ENCODE data around the gene NGEF.
A peak's percentile ranks its signal among the peaks of the same experiment; 100 is the strongest.

NGEF gene

DNA sequence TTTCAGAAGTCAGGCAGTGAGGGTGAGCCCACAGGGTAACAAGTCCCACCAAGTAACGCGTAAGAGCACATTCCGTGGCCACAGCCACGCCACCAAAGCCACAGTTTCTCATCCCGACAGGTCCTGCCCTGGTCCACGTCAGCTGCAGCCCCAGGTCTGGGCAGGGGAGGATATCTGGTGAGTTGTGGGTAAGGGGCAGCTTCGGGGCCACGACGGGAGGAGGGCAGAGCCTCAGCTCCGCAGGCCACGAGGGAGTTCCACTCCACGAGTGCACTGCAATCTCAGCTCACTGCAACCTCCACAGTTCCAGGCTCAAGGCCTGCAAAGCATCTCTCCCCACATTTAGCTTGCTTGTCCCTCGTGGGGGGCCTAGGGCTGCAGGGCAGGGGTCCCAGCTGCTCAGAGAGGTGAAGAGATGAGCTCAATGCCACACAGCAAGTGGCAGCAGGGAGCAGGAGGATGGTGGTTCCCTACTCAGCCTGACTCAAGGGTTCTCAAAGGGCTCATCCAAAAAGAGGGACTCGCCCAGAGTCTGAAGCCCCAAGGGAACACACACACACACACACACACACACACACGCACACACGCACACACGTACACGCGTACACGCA, 130.4 kb downstream of the NGEF start:
- DNase-seq: no peak

DNA sequence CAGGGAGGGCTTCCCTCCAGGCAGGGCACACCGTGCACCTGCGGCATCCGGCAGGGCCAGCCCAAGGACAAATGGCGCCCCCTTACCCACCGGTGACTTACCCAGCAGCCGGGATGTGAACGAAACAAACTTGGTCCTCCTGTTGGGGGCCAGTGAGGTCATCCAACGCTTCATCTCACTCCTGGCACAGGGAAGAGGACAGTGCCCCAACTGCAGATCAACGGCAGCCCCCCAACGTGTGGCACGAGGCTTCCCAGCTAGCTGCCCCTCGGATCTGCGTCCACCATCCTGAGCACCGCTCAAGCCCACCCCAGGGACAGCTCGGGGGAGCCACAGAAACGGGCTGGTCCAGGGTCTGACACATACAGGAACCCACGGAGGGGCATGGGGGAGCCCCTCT, 131.0 kb downstream of the NGEF start:
- DNase-seq: no peak

DNA sequence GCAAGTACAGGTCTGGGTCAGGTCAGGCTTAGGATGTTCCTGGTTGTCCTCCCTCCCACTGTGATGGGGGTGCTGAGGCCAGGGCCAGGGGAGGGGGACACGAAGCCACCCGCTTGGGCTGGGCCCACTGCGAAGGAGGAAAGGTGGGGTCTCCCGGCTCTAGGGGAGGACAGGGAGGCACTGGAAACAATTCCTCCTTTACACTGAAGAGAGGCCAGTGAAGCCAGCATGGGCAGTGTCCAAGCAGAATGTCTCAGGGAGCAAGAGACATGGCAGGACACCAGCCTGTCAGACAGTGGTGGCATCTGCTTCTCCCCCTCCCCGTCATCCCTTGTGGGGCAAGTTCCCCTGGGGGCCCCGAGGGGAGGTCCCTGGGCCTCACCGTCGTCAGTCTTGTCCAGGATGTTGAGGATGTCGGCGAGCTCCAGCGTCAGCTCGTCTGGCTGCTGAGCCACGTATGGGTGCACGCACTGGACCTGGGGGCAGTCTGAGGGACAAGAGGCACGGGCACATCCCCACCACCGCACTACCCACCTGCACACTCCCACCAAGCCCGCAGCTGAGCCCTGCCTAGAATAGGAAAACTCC, 132.2 kb downstream of the NGEF start:
- no peak for DNase-seq

DNA sequence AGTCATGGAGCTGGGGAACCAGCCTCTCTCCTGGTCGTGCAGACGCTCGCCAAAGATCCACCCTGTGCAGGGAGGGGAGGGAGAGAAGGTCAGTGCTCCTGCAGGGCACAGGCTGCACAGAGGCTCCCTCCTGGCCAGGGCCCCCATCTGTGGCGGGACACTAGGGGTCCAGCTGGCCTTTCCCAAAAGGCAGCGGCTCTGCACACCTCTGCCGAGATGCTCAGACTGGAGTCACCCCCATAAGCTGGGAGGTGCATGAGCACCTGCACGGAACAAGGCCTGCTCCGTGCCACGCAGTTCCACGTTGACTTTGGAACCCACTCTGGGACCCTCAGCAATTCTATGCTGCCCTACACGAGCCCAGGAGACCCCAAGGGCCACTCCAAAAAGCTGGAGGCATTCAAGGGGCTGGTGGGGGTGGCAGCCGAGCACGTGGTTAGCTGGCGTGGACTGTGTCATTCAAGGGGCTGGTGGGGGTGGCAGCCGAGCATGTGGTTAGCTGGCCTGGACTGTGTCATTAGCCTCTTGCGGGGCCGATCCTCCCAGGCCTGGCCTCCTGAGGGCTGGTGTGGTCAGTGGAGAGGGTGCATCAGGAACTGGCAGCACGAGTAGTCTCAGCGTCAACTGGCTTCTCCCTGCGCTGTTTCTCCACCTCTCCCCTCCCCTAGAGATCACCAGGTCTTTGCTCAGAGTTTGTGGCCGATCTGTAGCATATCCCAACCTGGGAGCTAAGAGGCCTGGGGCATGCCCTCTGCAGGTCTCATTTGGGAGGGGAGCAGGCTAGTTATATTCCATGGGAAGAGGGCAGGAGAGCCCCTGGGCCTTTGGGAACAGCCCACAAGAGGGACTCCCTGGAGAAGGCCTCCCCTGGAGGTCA, 133.2 kb downstream of the NGEF start:
- no peak for DNase-seq

DNA sequence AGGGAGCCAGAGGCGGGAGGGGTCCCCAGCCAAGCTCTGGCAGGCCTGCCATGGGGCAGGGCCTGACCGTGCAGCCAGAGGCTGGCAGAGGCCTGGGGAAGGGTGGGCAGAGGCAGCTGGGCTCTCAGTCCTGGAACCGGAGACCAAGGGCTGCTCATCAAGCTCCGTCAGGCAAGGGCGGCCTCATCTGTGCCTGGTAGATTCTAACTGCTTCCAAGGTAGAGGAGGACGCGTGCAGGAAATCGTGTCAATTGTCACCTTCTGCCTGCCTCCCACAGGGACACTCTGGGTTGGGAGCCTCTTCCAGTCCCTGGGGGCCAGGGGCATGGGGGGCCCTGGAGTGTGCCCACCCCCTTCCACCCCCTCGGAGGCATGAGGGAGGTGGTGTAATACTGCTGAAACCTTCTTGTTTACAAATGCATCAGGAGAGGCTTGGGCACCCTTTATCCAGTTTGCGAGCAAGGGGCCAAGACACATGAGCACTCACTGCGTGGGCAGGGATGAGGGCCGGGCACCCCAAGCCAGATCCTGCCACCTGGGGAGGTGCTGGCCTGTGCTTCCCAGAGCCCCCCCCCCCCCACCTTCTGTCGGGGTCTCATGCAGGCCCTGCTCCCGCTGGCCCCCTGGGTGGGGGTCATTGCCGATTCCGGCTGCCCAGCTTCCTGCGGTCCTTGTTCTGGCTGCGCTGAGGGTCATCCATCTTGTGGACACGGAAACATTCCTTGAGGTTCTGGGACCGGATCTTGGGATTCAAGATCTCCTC, 134.0 kb downstream of the NGEF start:
- no peak for DNase-seq

DNA sequence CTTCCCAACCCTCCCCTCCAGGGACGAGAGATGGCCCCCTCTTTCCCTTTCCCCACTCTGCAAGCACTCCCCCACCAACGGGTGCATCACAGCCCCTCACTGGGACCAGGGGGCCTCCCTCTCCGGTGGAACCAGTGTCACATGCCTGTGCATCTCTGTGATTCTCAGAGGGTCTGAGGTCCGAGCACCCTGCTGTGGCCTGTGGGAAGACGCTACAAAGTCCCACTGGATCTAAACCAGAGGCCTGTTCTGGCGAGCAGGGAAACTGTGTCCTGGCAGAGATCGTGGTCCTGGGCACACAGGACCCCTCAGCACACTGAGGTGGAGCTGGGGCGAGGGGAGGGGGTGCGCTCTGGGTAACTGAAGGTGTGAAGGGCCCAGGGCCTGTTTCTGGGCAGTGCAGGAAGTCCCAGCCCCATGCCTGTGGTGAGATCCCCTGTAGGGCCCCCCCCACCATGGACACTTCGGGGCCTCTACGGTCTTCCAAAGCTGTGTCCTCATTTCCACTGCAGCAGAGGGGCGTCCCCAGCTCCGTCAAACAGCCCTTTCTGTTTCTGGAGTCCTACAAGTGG, 135.0 kb downstream of the NGEF start:
- no peak for DNase-seq

DNA sequence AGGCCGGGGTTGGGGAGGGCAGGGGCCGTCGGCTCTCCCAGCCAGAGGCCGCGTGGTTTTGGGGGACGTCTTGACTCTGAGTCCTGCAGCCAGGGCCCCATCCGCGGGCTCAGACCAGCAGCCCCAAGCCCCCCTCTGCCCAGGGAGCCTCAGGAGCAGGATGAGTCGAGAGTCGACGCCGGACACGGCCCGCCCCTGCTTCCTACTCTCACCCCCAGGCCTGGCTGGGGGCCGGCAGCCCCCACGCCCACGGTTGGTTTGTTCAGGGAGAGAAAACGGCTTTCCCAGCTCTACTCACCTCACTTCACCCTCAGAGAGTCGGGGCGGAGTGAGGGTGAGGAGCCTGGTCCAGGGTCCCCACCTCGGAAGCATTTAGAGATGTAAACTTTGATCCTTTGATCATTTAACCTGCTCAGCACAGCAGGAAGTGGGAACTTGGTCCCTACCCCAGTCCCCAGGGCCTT, 136.0 kb downstream of the NGEF start:
- no peak for DNase-seq

DNA sequence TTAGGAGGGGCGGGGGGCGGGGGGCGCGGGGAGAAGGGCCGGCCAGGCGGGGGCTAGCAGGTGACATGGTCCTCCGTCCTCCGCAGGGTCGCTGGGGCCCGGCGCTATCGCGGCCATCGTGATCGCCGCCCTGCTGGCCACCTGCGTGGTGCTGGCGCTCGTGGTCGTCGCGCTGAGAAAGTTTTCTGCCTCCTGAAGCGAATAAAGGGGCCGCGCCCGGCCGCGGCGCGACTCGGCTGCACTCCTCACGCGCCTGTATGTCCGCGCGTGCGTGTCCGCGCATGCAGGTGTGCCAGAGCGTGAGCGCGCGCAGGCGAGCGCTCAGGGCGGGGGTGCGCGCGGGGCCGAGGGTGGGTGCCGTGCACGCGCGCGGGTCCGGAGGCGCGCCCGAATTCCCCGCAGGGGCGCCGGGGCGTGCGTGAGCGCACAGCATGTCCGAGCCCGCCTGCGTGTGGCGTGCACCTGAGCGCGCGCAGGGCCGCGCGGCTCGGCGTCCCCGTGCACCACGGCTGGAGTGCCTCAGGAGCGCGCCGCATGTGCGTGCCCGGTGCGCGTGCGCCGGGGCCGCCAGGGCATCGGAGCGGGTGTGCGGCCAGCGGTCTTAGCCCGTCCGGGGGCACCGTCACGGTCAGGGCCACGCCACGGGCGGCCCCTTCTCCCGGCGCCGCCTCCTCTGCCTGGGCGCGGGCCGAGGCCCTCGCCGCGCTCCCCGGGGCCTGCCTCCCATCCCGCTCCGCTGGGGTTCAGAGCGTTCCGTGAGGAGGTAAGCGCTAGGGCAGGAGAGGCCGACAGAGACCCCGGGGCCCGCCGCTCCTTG, 136.7 kb downstream of the NGEF start:
- DNase-seq: peak; percentile 72

DNA sequence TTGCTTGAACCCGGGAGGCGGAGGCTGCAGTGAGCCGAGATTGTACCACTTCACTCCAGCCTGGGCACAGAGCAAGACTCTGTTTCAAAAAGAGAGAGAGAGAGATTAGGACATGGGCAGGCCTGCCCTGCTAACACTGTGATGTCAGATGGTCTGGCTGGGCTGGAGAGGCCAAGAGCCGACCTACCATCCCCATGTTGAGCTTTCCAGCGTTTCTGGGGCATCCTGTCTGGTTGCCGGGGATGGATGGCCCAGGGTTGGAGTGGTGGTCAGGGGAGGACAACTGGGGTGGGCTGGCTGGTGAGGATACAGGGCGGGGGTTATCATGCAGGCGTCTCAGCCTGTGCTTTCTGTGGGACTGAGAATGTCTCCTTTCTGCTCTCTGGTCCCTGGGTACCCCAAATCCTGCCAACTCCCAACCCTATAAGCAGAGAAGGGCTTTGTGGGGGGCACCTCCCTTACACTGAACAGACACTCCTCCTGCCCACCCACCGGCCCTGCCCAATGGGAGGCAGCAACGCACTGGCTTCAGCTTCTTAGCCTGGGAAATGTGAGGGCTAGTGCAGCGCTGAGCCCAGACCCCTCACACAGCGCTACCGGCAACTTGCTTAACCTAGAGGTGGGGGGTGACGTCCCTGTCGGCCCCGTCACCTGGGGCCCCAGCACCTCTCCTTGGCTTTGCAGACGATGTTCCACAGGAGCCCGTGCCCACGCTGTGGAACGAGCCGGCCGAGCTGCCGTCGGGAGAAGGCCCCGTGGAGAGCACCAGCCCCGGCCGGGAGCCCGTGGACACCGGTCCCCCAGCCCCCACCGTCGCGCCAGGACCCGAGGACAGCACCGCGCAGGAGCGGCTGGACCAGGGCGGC, 137.6 kb downstream of the NGEF start:
- peak; percentile 55 for DNase-seq

DNA sequence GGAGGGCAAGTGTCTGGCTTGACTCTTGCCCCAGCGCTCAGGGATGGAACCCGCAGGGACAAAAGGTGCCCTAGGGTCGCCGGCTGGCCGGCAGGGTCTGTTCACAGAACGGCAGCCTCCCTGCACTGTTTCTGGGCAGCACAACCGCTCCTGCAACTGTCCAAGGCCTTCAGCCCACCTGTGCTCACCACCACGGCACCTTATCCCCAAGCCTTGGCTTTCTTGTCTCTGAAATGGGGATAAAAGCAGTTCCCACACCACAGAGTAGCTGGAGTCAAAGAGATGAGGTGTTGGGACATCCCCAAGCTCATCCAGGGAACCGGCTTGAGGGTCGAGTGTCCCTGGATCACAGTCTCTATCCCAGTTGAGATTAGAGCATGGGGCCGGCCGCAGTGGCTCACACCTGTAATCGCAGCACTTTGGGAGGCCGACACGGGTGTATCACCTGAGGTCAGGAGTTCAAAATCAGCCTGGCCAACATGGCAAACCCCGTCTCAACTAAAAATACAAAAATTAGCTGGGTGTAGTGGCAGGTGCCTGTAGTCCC, 138.3 kb downstream of the NGEF start:
- DNase-seq: no peak

DNA sequence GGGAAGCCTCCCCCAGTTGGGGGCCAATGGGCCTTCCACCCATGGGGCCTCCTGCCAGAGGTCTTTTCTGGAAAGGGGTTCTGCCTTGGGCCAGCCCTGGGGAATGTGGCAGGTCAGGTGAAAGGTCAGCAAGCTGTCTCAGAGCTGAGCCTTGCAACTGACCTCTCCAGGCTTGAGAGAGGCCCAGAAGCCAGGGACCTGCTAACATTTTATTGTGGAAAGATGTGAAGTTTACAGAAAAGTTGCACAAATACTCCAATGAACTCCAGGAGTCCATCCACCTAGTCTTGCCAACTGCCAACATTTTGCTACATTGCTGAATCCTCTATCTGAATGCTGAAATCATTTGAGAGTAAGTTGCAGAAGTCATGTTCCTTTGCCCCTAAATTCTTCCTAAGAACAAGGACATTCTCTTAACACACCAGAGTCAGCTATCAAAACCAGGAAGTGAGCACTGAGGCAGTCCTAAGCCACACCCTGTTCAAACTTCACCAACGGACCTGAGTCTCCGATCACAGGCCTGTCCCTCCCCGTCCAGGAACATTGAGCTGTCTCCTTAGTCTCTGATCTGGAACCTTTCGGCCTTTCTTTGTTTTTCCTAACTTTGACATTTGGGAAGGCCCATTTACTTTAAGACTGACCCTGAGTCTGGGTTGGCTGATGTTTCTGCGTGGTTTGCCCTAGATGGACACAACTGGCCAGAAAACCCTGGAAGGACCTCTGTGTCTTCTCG, 139.0 kb downstream of the NGEF start:
- DNase-seq: no peak

DNA sequence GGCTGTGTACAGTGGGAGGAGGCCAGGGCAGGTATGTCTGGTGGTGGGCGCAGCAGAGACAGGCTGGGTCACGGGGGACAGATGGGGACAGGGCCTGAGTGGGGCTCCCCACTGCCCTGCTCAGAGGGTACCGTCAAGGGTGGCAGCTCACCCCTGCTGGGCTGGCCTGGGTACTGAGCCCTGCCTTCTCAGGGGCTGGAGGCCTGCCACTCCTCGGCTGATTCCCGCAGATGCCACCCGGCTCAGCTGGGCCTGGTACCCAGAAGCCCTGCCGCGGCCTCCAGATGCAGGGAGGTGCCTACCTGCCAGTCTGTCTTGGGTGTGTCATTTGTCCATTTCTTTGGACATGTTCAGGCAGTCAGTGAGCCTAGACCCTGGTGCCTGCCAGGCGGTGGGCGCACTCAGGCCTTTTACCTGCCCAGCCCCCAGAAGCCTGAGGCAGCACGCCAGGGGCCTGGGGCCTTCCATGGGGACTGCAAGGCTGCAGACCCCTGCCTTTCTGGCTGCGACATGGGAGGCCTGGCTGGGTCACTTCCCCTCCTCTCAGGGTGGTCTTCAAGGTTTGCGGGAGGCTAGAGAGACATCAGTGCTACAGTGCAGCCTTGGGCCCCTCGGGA, 139.7 kb downstream of the NGEF start:
- DNase-seq: no peak

DNA sequence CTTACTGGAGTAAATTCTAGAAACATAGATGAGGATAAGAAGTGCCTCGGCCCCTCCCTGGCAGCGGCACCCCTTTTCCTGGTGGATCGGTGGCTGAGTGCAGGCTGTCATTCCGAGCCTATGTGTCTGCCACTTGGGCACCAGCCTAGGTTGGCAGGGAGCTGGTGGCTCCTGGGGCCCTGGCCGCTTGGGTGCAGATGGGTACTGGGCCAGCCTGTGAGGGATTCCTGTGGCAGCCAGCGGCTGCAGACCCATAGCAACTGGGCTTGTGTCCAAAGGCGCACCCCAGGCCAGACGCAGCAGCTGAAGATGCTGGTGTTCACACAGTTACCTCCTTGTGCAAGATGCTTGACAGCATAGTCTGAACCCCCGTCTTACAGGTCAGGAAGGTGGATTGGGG, 140.2 kb downstream of the NGEF start:
- no peak for DNase-seq

DNA sequence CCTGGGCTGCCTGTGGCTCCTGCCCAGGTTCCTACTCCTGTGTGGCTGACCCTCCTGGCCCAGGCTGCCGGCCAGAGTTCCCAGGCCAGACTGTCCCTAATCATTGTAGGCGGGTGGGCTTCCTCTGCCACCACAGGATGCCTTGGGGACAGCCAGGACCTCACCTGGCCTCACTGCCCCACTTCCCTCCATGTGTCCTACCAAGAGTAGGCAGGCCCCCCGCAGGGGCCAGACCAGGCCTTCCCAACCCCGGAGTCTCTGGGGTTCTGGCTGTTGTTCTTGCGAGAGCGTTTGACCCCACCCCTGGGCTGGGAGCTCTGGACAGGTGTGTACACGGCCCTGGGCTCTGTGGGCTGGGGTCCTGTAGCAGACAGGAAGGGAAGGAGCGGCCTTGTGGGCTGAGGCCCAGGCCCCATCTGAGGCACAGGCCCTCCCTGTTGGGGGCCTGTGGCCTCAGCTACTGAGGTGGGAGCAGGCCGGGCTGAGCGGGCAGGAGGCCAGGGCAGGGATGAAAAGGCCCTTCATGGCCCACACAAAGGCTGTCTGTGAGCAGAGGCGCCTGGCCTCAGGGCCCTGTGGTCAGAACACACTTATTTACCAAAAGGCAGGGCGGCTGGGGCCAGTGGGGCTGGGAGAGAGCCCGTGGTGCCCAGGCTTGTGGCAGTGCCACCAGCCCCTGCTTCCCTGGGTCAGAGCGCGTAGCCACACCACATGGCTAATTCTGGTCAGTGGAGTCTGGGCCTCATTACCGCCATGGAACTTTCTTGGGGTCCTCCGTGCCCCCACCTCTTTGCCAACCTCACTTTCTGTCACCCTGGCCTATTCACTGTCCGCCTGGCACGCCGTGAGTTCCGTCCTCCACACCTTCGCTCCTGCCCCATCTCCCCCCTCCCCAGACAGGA, 141.0 kb downstream of the NGEF start:
- DNase-seq: no peak

DNA sequence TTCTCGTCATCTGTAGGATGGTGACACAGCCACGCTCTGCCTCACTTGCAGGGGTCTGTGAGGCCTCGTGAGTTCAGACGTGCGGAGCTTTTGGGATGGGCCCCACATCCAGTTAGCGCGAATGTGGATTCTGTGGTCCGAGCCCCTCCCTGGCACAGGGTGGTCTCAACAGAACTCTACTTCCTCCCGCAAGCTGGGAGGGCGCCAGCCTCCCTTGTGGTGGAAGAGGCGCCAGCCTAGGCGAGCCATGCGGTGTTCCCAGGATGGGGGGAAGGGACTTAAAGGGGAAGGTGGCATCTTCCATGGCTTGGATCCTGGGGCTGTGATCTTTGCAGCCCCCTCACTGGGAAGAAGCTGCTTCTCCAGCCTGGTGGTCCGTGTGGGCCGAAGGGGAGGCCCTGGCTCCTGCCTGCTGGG, 141.6 kb downstream of the NGEF start:
- DNase-seq: no peak

DNA sequence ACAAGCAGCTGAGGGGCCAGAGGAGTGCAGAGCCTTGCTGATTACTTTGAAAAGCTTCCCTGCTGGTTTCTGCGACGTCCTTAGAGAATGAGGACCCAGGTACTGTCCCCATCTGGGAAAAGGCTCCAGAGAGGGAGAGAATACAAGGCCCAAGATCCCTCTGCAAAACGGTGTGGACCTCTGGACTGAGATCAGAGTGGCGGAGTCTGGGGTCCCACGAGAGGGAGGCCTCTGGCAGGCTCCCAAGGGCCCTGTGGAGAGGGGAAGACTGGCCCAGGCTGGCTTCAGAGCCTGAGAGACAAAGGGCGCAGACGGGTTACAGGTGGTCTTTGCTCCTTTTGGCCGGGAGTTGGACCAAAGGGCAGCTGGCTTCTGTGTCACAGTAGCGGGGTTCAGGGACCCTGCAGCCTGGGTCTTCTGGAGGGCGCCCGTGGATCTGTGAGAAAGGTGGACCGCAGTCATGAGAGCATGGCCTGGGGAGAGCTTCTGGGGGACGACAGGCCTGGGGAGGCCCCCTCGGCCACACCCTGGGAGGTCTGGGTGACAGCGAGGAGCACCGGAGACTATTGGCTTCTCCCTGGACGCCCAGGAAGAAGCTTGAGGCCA, 142.2 kb downstream of the NGEF start:
- DNase-seq: no peak

DNA sequence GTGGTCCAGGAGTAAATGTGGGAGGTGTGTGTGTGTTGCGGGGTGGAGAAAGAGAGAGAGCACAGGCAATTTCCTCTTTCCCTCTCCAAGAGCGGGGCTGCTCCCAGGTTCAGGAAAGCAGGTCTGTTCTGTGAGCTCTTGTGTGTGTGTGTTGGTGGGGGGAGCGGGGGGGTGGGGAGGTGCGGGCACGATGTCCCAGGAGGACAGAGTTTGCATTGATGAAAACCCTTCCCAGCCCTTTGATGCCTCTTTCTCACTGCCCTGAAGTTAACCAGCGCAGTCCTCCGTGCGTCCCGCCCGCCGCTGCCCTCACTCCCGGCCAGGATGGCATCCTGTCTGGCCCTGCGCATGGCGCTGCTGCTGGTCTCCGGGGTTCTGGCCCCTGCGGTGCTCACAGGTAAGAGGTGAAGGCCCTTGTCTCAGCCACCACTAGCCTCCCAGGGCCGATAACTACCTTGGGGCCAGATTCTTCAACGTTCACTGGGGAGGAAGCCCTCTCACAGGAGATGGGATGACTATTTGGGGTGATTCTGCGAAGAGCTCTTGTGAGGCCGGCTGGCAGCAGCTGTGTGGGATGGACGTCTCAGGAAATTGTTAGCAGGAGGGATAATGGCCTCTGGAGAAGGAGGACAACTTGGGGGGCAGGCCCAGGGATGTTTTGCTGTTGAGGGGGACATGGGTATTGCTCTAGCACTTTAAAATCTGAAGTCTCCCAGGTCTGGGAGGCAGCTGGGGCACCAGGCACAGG, 142.9 kb downstream of the NGEF start, which contains the start of gene SNORC:
TSS of gene SNORC (plus strand) at position 247 of the 748 bp plus-strand sequence. CDS start at position 325, 78 bp downstream.
- no peak for DNase-seq

Data from right kidney (tissue), 1 donor.